ENCODE results near the gene KIF1B.

- TF ChIP-seq POLR2A (IDR thresholded peaks at IDR 0.05), result no peak
- no peak for TF ChIP-seq CTCF (IDR thresholded peaks at IDR 0.05)
Observed at GRCh38 chr1:10212476-10212875, 2.1 kb downstream of the KIF1B start.

Data from upper lobe of left lung (tissue), 4 donors.